GM12875 (cell line): ENCODE measurements around the gene ERCC5.

Experiments
- H3K4me3 ChIP-seq: one replicate; pipeline ENCODE4 v1.5.1; 2011; ENCODE audit warnings: low read depth, low read length, control low read depth
- CTCF ChIP-seq: IDR thresholded peaks from 2 replicates; pipeline ENCODE4 v1.5.1; 2011; ENCODE audit warnings: low read depth, mild to moderate bottlenecking, control low read depth, inconsistent platforms, low read length, moderate library complexity, borderline replicate concordance; ENCODE audit not compliant: insufficient read depth

ERCC5 gene

GRCh38 chr13:102902789-102903347 lies 57.0 kb downstream of the ERCC5 start:
- no peak overlapping the region for H3K4me3 ChIP-seq
- no peak for TF ChIP-seq CTCF

DNA sequence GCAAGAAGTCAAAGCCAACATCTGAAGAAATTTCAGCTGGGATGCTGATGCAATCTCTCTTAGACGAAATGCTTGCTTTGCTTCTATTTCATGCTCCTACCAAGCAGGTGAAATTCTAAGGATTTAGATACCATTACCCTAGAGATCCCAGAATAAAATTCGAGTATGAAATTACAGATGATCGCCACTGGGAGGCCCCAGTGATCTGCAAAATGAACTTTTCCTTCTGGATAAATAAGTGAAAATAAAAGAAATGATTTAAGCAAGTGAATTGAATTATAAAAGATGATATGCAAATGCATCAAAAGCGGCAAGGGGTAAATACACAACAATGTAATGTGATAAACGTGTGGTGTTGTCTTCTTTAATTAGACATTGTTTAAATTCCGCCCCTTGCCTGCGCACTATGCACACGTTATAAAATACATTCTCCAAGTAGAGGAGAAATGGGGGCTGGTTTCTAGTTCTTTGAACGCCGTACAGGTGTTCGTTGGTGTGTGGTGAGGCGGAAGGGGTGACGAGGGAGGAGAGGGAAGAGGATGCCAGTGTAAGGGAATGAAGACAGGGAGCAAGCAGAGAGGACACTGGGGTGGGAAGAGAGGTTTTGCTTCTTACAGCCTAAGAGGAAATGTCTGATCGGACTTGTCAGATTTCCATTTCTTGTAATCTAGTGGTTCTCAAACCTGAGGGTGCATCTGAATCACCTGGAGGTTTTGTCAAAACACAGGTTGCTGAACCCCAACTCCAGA lies 58.0 kb downstream of the ERCC5 start:
- no peak overlapping the region for H3K4me3 ChIP-seq
- peak; percentile 25; the same call in 1 of the 2 replicates for TF ChIP-seq CTCF

DNA sequence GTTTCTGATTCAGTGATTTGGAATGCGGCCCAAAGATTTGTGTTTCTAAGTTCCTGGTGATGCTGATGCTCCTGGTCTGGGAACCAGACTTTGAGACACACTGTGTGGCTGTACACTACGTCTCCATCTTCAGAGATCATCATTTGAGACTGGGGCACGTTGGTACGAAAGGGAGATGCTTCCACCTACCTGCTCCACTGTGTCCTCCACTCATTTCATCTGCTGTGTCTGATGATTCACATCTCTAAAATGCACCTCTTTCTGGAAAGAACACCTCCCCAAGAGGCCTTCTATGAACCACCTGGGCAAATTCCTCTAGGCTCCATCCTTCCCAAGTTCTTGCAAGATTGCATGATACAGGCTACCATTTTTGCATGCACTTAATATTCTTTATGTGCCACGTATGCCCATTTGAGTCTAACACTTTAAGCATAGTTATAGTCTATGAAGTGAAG lies 58.6 kb downstream of the ERCC5 start:
- no peak overlapping the region for H3K4me3 ChIP-seq
- TF ChIP-seq CTCF = no peak

GRCh38 chr13:102905905-102906771 lies 60.3 kb downstream of the ERCC5 start:
- TF ChIP-seq CTCF = no peak
- H3K4me3 ChIP-seq = no peak overlapping the region

DNA sequence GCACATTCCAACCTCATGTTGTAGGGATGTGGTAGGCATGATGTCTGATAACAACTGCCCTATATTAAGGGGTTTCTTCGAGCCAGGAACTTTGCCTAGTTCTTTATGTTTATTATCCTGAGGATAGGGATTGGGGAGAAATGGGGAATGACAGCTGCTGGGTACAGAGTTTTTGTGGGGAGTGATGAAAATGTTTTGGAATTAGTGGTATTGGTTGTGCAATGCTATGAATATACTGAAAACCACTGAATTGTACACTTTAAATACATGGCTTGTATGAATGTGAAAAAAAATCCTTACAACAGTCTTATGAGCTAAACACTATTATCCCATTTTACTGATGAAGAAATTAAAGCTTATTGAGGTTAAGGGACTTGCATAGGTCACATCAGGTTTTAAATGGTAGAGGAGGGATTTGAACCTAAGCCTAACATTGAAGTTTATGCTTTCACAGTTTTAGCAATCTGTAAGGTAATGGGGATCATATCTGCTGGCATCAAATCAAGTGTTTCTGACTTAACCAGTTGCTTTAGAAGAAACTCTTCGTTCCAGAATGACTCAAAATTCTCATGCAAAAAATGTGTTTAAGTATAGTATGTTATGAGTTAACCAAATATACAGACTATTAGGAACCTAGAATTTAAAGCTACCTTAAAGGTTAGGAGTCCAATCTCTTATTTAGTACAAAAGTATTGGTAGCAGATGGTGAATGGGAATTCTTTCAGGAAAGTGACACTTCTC lies 61.4 kb downstream of the ERCC5 start:
- no peak for TF ChIP-seq CTCF
- no peak overlapping the region for H3K4me3 ChIP-seq

DNA sequence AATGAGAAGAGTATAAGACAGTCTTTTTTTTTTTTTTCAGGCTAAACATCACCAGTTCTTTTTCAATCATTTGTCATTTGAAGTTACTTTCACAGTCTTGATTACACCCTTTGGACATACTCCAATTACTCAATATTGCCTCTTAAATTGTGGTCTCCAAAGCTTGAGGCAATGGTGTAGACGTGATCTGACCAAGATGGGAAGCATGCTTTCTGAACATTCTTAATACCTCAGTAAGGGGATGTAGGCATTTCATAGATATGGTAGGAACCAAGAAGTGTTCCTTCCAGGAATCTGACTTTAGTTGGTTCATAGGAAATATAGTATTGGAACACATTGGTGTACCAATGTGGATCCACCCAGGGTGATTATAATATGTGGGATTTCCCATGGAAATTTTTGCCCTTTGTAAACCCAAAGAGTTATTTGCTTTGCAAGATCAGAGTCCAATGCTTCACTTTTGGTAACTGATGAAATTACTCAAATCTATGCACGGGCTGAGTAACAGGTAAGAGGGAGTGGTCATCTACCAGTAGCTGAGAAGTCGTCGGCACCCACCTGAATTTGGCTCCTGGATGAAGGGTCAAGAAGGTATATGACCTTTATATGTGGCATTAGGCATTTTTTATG lies 62.2 kb downstream of the ERCC5 start:
- H3K4me3 ChIP-seq = no peak overlapping the region
- TF ChIP-seq CTCF = no peak
